HL-60 (cell line): ENCODE data around the gene TNFRSF1B.
A peak's percentile ranks its signal among the peaks of the same experiment; 100 is the strongest.

Experiments used
- SPI1 ChIP-seq: IDR thresholded peaks from 2 replicates; pipeline ENCODE4 v1.6.1; 2012; ENCODE audit warnings: low read depth, mild to moderate bottlenecking, borderline replicate concordance
- TF ChIP-seq, protein P1 (sequence below): IDR thresholded peaks from one replicate; pipeline ENCODE4 v1.5.1; 2011; ENCODE audit warnings: low read length, control low read depth, inconsistent platforms; ENCODE audit not compliant: insufficient read depth

DNA sequence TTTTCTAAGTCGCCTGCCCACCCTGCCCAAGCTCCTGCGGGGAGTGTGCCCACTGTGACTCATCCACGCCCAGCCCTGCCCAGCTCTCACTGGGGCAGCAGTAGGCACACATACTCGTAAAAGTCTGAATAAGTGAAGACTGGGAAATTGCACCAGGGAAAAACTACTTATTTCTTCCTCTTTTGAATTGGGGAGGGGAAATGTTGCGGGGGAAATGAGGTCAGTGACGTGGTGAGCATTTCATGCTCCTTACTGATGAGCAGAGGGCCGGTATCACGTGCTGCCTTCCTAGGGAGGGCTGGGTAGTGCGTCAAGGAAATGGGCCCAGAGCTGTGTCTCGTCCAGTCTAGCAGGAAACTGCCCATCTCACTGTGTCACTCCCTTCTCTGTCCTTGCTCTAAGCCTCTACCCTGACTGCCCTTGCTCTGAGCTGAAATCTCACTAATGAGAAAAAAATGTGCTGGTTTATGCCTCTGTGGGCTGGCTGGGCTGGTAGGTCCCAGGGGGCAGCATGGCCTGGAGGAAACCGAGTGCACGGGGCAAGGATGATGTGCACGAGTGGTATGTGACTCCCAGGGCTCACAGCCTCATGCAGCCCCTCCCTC lies 13.5 kb upstream of the TNFRSF1B start:
- TF ChIP-seq, protein P1, sequence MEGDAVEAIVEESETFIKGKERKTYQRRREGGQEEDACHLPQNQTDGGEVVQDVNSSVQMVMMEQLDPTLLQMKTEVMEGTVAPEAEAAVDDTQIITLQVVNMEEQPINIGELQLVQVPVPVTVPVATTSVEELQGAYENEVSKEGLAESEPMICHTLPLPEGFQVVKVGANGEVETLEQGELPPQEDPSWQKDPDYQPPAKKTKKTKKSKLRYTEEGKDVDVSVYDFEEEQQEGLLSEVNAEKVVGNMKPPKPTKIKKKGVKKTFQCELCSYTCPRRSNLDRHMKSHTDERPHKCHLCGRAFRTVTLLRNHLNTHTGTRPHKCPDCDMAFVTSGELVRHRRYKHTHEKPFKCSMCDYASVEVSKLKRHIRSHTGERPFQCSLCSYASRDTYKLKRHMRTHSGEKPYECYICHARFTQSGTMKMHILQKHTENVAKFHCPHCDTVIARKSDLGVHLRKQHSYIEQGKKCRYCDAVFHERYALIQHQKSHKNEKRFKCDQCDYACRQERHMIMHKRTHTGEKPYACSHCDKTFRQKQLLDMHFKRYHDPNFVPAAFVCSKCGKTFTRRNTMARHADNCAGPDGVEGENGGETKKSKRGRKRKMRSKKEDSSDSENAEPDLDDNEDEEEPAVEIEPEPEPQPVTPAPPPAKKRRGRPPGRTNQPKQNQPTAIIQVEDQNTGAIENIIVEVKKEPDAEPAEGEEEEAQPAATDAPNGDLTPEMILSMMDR, result no peak
- peak; percentile 42; the same call in 1 of the 2 replicates for TF ChIP-seq SPI1
